ENCODE measurements around the gene ENPP1.

ENPP1 gene

GRCh38 chr6:131787079-131787478, 20.7 kb upstream of the ENPP1 start:
- no peak for DNase-seq (ENCODE audit: low spot score)

- DNase-seq (ENCODE audit: low spot score): no peak
Observed at GRCh38 chr6:131787766-131788712, 19.8 kb upstream of the ENPP1 start.

GRCh38 chr6:131789219-131789618, 18.6 kb upstream of the ENPP1 start:
- DNase-seq (ENCODE audit: low spot score): no peak

- no peak for DNase-seq (ENCODE audit: low spot score)
Observed at GRCh38 chr6:131791476-131791875, 16.3 kb upstream of the ENPP1 start.

- no peak for DNase-seq (ENCODE audit: low spot score)
Observed at GRCh38 chr6:131792091-131792496, 15.7 kb upstream of the ENPP1 start.

GRCh38 chr6:131795366-131795765, 12.5 kb upstream of the ENPP1 start:
- no peak for DNase-seq (ENCODE audit: low spot score)

- no peak for DNase-seq (ENCODE audit: low spot score)
Observed at GRCh38 chr6:131802347-131802746, 5.5 kb upstream of the ENPP1 start.

GRCh38 chr6:131803007-131803769, 4.6 kb upstream of the ENPP1 start:
- no peak for DNase-seq (ENCODE audit: low spot score)

GRCh38 chr6:131804131-131804530, 3.7 kb upstream of the ENPP1 start:
- DNase-seq (ENCODE audit: low spot score): no peak

- DNase-seq (ENCODE audit: low spot score): no peak
Observed at GRCh38 chr6:131807321-131807643, 538 bp upstream of the ENPP1 start.

- DNase-seq (ENCODE audit: low spot score): no peak
Observed at GRCh38 chr6:131808460-131809269, 845 bp downstream of the ENPP1 start.

GRCh38 chr6:131811500-131811899, 3.7 kb downstream of the ENPP1 start:
- no peak for DNase-seq (ENCODE audit: low spot score)

GRCh38 chr6:131813991-131814390, 6.2 kb downstream of the ENPP1 start:
- no peak for DNase-seq (ENCODE audit: low spot score)

GRCh38 chr6:131816869-131817268, 9.0 kb downstream of the ENPP1 start:
- DNase-seq (ENCODE audit: low spot score): no peak

GRCh38 chr6:131819572-131820124, 11.8 kb downstream of the ENPP1 start:
- DNase-seq (ENCODE audit: low spot score): no peak

GRCh38 chr6:131821010-131821807, 13.4 kb downstream of the ENPP1 start:
- DNase-seq (ENCODE audit: low spot score): no peak

- no peak for DNase-seq (ENCODE audit: low spot score)
Observed at GRCh38 chr6:131822119-131822518, 14.3 kb downstream of the ENPP1 start.

GRCh38 chr6:131823276-131823902, 15.6 kb downstream of the ENPP1 start:
- DNase-seq (ENCODE audit: low spot score): no peak

- DNase-seq (ENCODE audit: low spot score): no peak
Observed at GRCh38 chr6:131825946-131826345, 18.1 kb downstream of the ENPP1 start.

- DNase-seq (ENCODE audit: low spot score): no peak
Observed at GRCh38 chr6:131828080-131828479, 20.3 kb downstream of the ENPP1 start.

GRCh38 chr6:131828951-131829350, 21.1 kb downstream of the ENPP1 start:
- no peak for DNase-seq (ENCODE audit: low spot score)
